ENCODE measurements around the gene TGFBR3. TPM values are rescaled to one million over a fixed set of nuclear protein-coding genes. Genes with fewer than 3 reads are reported as not detected.

Gene TGFBR3
- total and polyA plus RNA-seq, 2 of the 8 experiments (the other 6 are each of a cell fraction or from before 2014, with no cell fraction given) = 2.0 to 6.1 TPM

DNA sequence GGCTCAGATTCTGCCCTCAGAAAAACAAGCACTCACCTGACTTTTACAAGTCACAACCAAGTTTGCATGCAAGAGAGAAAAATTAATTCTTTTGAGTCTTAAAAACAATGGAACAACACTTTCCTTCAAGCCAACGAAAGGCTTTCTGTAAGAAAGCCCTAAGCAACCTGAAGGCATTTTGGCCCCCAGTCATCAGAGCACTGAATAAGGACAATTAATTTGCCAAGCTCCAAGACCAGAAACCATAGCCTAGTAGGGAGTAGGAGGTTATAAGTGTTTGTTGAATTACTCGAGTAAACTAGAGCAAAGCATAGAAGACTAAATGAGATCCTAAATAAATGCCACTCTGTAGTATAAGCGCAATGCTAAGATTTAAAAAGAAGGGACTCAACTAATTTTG, 4.7 kb downstream of the TGFBR3 start (continued):
- no peak for TF ChIP-seq USF2 (IDR thresholded peaks at IDR 0.05; ENCODE audit: low read length)
- no peak for TF ChIP-seq HDAC6 (IDR thresholded peaks at IDR 0.05; ENCODE audit: low read depth, low read length)
- TF ChIP-seq SP1 (IDR thresholded peaks at IDR 0.05; ENCODE audit: low read depth, low read length) = no peak
- TF ChIP-seq TBP (IDR thresholded peaks at IDR 0.05; ENCODE audit: low read depth, low read length) = no peak
- TF ChIP-seq SIN3A (conservative IDR thresholded peaks at IDR 0.05 in 1 of 2, IDR thresholded peaks at IDR 0.05 in 1 of 2; ENCODE audit: low read depth in 1 of 2, low read length in 2 of 2) = no peak

Data from H1 (cell line).